T-helper 22 cell (primary cell): ENCODE measurements around the gene LKAAEAR1.
"Not testable (repeated sequence)": the region's sequence is repeated elsewhere in the genome, so short reads cannot be mapped to it uniquely, and the experiment has no call there.

Experiments
- DNase-seq: peaks from one replicate; pipeline ENCODE4 v3.0.0-alpha.2; 2020; ENCODE audit warnings: low read depth

The LKAAEAR1 gene

GRCh38 chr20:64083804-64084684 lies at the start of gene LKAAEAR1:
TSS of gene LKAAEAR1 (minus strand) at chr20:64084398. CDS start at chr20:64084219, 179 bp downstream.
- no peak for DNase-seq

DNA sequence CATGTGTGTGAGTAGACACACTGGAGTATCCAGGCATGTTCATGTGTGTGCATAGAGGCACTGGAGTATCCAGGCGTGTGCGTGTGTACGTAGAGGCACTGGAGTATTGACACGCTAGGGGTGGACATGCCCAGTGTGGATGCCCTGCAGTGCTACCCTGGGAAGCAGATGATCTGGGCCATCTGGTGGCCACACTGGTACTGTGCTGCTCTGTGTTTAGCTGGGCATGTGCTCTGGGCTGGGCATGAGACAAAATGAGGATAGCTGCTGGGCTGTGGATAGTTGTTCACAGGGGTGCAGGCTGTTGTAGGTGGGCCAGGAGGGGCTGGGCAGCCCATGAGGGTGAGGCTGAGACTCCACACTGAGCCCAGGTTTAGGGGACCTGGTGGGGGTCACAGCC lies 47.2 kb upstream of the LKAAEAR1 start:
- DNase-seq = no peak

GRCh38 chr20:64130876-64131275 lies 46.7 kb upstream of the LKAAEAR1 start:
- DNase-seq = no peak

DNA sequence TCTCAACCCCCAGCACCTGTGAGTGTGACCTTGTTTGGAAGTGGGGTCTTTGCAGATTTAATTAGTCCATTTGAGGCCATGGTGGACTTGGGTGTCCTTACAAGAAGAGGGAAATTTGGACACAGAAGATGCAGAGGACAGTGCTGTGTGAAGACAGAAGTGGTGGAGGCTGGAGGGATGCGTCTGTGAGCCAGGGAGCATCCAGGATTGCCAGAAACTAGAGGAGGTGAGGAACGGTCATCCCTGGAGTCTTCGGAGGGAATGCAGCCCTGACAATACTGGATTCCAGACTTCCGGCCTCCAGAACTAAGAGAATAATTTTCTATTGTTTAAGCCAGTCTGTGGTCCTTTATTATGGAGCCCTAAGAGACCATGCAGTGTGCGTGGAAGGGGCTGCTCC lies 46.1 kb upstream of the LKAAEAR1 start:
- no peak for DNase-seq

DNA sequence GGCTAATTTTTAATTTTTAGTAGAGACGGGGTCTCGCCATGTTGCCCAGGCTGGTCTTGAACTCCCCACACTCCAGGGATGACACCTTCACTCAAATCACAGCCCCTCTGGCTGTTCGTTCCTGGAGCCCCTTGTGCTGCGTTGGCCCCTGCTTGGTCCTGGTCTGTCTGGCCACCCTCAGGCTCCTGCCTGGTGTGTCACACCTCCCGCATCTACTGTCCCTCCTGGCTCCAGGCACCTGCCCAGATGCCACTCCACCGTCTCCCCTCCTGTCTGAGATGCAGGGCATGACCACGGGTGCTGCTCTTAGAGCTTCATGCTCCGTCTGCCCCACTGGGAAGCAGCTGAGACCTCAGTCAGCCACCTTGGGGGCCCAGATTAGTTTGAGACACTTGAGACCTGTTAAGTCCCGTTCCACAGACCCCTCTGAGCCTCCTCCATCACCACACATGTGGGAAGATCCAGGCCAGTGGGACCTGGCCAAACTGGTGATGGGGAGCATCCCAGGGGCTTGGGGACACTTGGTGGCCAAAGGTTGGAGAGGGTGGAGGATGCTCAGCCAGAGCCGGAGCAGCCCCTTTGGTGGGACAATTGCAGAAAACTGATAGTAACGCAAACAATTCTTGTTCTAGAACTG lies 45.1 kb upstream of the LKAAEAR1 start:
- DNase-seq = no peak

- DNase-seq = not testable (repeated sequence)
Observed at GRCh38 chr20:64123517-64123916, 39.3 kb upstream of the LKAAEAR1 start.

DNA sequence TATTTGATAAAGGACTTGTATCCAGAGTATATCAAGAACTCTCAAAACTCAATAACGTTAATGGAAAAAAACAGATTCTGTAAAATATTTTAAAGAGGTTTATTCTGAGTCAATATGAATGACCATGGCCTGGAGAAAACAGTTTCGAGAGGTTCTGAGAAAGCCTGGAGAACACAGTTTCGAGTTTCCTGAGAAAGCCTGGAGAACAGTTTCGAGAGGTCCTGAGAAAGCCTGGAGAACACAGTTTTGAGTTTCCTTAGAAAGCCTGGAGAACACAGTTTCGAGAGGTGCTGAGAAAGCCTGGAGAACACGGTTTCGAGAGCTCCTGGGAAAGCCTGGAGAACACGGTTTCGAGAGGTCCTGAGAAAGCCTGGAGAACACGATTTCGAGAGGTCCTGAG lies 38.7 kb upstream of the LKAAEAR1 start:
- not testable (repeated sequence) for DNase-seq

GRCh38 chr20:64121586-64121985 lies 37.4 kb upstream of the LKAAEAR1 start:
- DNase-seq = no peak

DNA sequence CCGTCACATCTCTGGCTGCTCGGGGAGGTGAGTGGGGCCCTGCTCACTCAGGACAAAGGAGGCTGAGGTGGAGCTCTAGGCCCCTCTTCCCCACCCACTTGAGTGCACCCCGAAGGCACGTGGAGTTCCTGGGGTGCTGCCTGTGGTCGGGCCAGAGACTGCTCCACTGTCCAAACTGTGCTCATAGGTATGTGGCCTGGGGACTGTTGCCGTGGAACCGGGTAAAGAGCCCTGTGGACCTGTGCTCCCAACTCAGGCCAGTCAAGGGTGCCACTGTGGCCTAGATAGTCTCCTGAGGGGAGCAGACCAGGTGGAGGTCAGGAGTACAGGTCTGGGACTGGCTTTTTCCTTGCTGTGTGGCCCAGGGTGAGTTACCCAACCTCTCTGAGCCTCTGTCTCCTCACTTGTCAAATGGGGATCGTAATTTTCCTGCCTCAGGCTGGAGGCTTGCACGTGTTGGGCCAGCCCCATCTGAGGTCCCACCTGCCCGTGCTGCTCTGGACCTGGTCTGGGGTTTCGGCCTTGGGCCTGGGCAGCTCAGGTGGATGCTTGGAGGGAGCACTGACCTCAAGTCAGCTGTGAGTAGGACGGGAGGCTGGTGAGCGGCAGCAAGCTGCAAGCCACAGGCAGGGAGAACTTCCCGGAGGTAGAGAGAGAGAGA lies 35.6 kb upstream of the LKAAEAR1 start:
- DNase-seq = no peak

- no peak for DNase-seq
Observed at GRCh38 chr20:64119301-64119680, 35.1 kb upstream of the LKAAEAR1 start.

DNA sequence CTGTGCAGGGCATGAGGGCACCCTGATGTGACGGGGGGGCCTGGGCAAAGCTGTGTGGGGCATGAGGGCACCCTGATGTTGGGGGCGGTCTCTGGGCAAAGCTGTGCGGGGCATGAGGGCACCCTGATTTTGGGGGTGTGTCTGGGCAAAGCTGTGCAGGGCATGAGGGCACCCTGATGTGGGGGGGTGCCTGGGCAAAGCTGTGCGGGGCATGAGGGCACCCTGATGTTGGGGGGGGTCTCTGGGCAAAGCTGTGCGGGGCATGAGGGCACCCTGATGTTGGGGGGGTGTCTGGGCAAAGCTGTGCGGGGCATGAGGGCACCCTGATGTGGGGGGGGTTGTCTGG lies 33.2 kb upstream of the LKAAEAR1 start:
- not testable (repeated sequence) for DNase-seq

- no peak for DNase-seq
Observed at GRCh38 chr20:64116541-64117431, 32.6 kb upstream of the LKAAEAR1 start.

GRCh38 chr20:64116016-64116415 lies 31.8 kb upstream of the LKAAEAR1 start:
- DNase-seq = no peak

DNA sequence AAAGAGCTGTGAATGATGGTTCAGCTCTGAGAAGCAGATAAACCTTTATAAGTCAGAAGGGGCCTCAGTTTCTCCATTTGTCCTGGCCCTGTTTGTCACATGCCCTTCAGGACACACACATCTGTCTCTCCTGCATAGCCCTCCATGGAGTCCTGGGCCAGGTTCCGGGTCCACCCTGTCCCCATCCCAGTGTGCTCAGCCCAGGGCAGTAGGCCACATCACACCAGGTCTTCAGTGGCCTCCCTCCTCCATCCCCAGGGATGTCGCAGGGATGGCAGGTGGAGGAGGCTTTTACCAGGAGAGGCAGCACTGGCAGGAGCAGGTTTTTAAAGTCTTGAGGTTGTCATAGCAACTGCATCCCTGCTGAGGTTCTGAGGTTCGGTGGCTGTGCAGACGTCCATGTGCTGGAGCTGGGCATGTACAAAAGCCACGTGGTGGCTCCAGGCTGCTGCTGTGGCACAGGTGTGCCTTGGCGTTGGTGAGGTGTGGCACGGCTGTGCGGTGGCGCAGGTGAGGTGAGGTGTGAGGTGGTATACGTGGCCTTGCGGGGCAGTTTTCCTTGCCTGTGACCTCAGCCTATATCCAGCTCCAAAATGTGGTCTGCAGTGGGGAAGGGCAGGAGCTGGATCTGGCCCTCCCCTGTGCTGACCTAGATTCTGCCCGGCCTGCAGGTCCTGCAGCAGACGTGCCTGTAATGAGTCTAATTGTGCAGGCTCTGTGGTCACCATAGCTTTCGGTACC lies 31.1 kb upstream of the LKAAEAR1 start:
- DNase-seq = no peak

- DNase-seq = no peak
Observed at GRCh38 chr20:64114356-64114971, 30.3 kb upstream of the LKAAEAR1 start.

- no peak for DNase-seq
Observed at GRCh38 chr20:64113796-64114355, 29.7 kb upstream of the LKAAEAR1 start.

GRCh38 chr20:64113444-64113775 lies 29.2 kb upstream of the LKAAEAR1 start:
- no peak for DNase-seq

- DNase-seq = no peak
Observed at GRCh38 chr20:64112691-64113443, 28.7 kb upstream of the LKAAEAR1 start.

GRCh38 chr20:64111841-64112641 lies 27.8 kb upstream of the LKAAEAR1 start:
- DNase-seq = no peak
